HepG2 (cell line): ENCODE data around the gene ANKLE1. TPM values are rescaled to one million over a fixed set of nuclear protein-coding genes. Genes with fewer than 3 reads are reported as not detected.

Experiments used
- JUN ChIP-seq: sonication (generic); formaldehyde crosslinking; IDR thresholded peaks from 2 replicates; pipeline ENCODE4 v1.4.0; 2020; ENCODE audit warnings: mild to moderate bottlenecking, missing genetic modification reagents
- MEIS1 ChIP-seq: sonication (generic); formaldehyde crosslinking; IDR thresholded peaks from 2 replicates; pipeline ENCODE4 v1.9.0; 2021; ENCODE audit warnings: mild to moderate bottlenecking, missing genetic modification reagents, moderate library complexity, borderline replicate concordance
- MTF2 ChIP-seq: sonication (generic); formaldehyde crosslinking; IDR thresholded peaks from 2 replicates; pipeline ENCODE4 v1.5.0; 2020; ENCODE audit warnings: missing genetic modification reagents, borderline replicate concordance
- SMYD3 ChIP-seq: sonication (generic); formaldehyde crosslinking; IDR thresholded peaks from 2 replicates; pipeline ENCODE4 v1.8.1; 2023; ENCODE audit warnings: mild to moderate bottlenecking, missing genetic modification reagents
- ZNF124 ChIP-seq: sonication (generic); formaldehyde crosslinking; IDR thresholded peaks from 2 replicates; pipeline ENCODE4 v1.4.0; 2020; ENCODE audit warnings: missing genetic modification reagents
- ZNF431 ChIP-seq: sonication (generic); formaldehyde crosslinking; IDR thresholded peaks from 2 replicates; pipeline ENCODE4 v1.9.0; 2022; ENCODE audit warnings: missing genetic modification reagents, low read depth, mild to moderate bottlenecking, borderline replicate concordance
- ZNF800 ChIP-seq: sonication (generic); formaldehyde crosslinking; IDR thresholded peaks from 2 replicates; pipeline ENCODE4 v1.4.0; 2020; ENCODE audit warnings: missing genetic modification reagents
- polyA plus RNA-seq, 8 experiments: library from polyadenylated mRNA; depleted of rRNA in 3 of 8; stranded (reverse) in 7 of 8; unstranded in 1 of 8; fragments of >200 nt; fragmentation: Illumina TruSeq in 4 of 8; extraction: Trizol in 4 of 8; gene quantifications; 2 replicates each; pipeline versions ENCODE4 v1.2.1 to v1.2.3, GENCODE V29; 2011 to 2016; ENCODE audit warnings: low read depth in 4 of 8, missing spikeins in 1 of 8, mixed read lengths in 1 of 8; ENCODE audit not compliant: insufficient read depth in 1 of 8
- total RNA-seq, 5 experiments: library from RNA; depleted of rRNA; stranded (reverse); fragments of >200 nt; fragmentation: Illumina TruSeq; extraction: Trizol; gene quantifications; 2 replicates each; pipeline ENCODE4 v1.2.3, GENCODE V29; 2016; ENCODE audit warnings: low read depth in 1 of 5
- TF ChIP-seq, protein P1 (sequence below): sonication (generic); formaldehyde crosslinking; IDR thresholded peaks from 2 replicates; pipeline ENCODE4 v1.5.0; 2020; ENCODE audit warnings: mild to moderate bottlenecking, missing genetic modification reagents, borderline replicate concordance
- TF ChIP-seq, protein P2 (sequence below): sonication (generic); formaldehyde crosslinking; IDR thresholded peaks from 2 replicates; pipeline ENCODE4 v1.5.1; 2020; ENCODE audit warnings: mild to moderate bottlenecking, missing genetic modification reagents
- TF ChIP-seq, protein P3 (sequence below): sonication (generic); formaldehyde crosslinking; IDR thresholded peaks from 2 replicates; pipeline ENCODE4 v1.4.0; 2020; ENCODE audit warnings: mild to moderate bottlenecking, missing genetic modification reagents
- TF ChIP-seq, protein P4 (sequence below), 2 experiments: IDR thresholded peaks; 2 replicates each; pipeline ENCODE4 v1.6.1; 2011 to 2012; ENCODE audit warnings: low read length in 2 of 2, borderline replicate concordance in 1 of 2, low read depth in 1 of 2, mild to moderate bottlenecking in 1 of 2, moderate library complexity in 1 of 2

ANKLE1 gene
- total and polyA plus RNA-seq, 2 of the 13 experiments (the other 11 are each of a cell fraction or from before 2014, with no cell fraction given): 0.69 to 1.5 TPM

DNA sequence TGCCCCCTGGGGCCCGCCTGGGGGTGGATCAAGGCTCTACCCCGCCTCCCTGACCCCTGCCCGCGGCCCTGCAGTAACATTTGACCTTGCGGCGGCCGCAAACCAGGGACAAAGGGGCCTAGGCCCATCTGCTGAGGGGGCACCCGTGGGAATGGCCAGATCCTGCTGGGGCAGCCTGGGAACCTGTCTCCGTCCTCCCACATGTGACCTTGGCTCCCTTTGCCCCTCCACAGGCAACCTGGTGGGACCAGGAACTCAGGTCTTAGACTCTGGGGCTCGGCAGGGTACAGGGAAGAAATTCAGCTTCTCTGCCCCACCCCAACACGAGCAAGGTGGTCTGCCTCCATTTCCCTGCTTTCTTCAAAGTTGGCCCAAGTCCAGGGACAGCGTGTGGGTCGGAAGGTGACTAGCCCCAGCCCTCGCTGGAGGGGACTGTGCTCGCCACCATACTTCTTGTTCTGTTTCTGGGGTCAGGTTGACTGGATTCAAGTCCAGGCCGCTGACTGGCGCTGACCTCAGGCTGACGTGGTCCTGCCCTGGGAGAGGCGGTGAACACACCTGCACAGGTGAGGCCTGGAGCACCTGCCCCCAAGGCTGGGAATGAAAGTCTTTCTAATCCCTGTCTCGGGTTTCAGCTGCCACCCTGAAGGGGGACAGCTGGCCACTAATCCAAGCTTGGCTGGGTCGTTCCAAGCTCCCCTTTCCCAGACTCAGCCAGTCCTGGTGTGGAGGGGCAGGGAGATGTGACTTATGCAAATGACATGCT is 33.5 kb upstream of the ANKLE1 start (continued):
- TF ChIP-seq, protein P1, sequence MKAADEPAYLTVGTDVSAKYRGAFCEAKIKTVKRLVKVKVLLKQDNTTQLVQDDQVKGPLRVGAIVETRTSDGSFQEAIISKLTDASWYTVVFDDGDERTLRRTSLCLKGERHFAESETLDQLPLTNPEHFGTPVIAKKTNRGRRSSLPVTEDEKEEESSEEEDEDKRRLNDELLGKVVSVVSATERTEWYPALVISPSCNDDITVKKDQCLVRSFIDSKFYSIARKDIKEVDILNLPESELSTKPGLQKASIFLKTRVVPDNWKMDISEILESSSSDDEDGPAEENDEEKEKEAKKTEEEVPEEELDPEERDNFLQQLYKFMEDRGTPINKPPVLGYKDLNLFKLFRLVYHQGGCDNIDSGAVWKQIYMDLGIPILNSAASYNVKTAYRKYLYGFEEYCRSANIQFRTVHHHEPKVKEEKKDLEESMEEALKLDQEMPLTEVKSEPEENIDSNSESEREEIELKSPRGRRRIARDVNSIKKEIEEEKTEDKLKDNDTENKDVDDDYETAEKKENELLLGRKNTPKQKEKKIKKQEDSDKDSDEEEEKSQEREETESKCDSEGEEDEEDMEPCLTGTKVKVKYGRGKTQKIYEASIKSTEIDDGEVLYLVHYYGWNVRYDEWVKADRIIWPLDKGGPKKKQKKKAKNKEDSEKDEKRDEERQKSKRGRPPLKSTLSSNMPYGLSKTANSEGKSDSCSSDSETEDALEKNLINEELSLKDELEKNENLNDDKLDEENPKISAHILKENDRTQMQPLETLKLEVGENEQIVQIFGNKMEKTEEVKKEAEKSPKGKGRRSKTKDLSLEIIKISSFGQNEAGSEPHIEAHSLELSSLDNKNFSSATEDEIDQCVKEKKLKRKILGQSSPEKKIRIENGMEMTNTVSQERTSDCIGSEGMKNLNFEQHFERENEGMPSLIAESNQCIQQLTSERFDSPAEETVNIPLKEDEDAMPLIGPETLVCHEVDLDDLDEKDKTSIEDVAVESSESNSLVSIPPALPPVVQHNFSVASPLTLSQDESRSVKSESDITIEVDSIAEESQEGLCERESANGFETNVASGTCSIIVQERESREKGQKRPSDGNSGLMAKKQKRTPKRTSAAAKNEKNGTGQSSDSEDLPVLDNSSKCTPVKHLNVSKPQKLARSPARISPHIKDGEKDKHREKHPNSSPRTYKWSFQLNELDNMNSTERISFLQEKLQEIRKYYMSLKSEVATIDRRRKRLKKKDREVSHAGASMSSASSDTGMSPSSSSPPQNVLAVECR: peak; percentile 86; the same call in 1 of the 2 replicates
- TF ChIP-seq SMYD3 (CRISPR knock-in tag): no peak
- TF ChIP-seq, protein P2, sequence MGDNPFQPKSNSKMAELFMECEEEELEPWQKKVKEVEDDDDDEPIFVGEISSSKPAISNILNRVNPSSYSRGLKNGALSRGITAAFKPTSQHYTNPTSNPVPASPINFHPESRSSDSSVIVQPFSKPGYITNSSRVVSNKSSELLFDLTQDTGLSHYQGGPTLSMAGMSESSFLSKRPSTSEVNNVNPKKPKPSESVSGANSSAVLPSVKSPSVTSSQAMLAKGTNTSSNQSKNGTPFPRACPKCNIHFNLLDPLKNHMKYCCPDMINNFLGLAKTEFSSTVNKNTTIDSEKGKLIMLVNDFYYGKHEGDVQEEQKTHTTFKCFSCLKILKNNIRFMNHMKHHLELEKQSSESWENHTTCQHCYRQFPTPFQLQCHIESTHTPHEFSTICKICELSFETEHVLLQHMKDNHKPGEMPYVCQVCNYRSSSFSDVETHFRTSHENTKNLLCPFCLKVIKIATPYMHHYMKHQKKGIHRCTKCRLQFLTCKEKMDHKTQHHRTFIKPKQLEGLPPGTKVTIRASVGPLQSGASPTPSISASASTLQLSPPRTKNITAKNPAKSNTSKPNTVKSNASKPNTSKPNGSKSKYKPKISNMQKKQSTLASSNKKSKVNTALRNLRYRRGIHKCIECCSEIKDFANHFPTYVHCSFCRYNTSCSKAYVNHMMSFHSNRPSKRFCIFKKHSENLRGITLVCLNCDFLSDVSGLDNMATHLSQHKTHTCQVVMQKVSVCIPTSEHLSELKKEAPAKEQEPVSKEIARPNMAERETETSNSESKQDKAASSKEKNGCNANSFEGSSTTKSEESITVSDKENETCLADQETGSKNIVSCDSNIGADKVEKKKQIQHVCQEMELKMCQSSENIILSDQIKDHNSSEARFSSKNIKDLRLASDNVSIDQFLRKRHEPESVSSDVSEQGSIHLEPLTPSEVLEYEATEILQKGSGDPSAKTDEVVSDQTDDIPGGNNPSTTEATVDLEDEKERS (CRISPR knock-in tag): peak; percentile 75; the same call in 1 of the 2 replicates
- TF ChIP-seq, protein P3, sequence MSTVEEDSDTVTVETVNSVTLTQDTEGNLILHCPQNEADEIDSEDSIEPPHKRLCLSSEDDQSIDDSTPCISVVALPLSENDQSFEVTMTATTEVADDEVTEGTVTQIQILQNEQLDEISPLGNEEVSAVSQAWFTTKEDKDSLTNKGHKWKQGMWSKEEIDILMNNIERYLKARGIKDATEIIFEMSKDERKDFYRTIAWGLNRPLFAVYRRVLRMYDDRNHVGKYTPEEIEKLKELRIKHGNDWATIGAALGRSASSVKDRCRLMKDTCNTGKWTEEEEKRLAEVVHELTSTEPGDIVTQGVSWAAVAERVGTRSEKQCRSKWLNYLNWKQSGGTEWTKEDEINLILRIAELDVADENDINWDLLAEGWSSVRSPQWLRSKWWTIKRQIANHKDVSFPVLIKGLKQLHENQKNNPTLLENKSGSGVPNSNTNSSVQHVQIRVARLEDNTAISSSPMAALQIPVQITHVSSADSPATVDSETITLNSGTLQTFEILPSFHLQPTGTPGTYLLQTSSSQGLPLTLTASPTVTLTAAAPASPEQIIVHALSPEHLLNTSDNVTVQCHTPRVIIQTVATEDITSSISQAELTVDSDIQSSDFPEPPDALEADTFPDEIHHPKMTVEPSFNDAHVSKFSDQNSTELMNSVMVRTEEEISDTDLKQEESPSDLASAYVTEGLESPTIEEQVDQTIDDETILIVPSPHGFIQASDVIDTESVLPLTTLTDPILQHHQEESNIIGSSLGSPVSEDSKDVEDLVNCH: no peak
- TF ChIP-seq MTF2 (CRISPR knock-in tag): 0 out of 2 replicates have a peak, but pooled peaks have one; percentile 61
- TF ChIP-seq ZNF124 (CRISPR knock-in tag): no peak
- TF ChIP-seq MEIS1 (CRISPR knock-in tag): 0 out of 2 replicates have a peak, but pooled peaks have one; percentile 80
- TF ChIP-seq ZNF431: peak; percentile 58; the same call in 1 of the 2 replicates
- TF ChIP-seq, protein P4, sequence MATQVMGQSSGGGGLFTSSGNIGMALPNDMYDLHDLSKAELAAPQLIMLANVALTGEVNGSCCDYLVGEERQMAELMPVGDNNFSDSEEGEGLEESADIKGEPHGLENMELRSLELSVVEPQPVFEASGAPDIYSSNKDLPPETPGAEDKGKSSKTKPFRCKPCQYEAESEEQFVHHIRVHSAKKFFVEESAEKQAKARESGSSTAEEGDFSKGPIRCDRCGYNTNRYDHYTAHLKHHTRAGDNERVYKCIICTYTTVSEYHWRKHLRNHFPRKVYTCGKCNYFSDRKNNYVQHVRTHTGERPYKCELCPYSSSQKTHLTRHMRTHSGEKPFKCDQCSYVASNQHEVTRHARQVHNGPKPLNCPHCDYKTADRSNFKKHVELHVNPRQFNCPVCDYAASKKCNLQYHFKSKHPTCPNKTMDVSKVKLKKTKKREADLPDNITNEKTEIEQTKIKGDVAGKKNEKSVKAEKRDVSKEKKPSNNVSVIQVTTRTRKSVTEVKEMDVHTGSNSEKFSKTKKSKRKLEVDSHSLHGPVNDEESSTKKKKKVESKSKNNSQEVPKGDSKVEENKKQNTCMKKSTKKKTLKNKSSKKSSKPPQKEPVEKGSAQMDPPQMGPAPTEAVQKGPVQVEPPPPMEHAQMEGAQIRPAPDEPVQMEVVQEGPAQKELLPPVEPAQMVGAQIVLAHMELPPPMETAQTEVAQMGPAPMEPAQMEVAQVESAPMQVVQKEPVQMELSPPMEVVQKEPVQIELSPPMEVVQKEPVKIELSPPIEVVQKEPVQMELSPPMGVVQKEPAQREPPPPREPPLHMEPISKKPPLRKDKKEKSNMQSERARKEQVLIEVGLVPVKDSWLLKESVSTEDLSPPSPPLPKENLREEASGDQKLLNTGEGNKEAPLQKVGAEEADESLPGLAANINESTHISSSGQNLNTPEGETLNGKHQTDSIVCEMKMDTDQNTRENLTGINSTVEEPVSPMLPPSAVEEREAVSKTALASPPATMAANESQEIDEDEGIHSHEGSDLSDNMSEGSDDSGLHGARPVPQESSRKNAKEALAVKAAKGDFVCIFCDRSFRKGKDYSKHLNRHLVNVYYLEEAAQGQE (IDR thresholded peaks at IDR 0.05; ENCODE audit: borderline replicate concordance in 1 of 2, low read depth in 1 of 2, low read length in 2 of 2): peak in 1 of 2 experiments; percentile 68; a peak in 2 of 4 replicates
- TF ChIP-seq ZNF800 (CRISPR knock-in tag): no peak
- no peak for TF ChIP-seq JUN (CRISPR knock-in tag)
